Vagina (tissue), 2 donors: ENCODE measurements around the gene ZNF580. TPM values are rescaled to one million over a fixed set of nuclear protein-coding genes. Genes with fewer than 3 reads are reported as not detected.
A peak's percentile ranks its signal among the peaks of the same experiment; 100 is the strongest.

Source experiments
- DNase-seq, 2 donors: peaks; one replicate each; pipeline ENCODE4 v3.0.0-alpha.2; 2017; ENCODE audit errors: extremely low spot score in 2 of 2
- H3K27ac ChIP-seq: fragments of 200-600 bp; sonication (generic); one replicate; pipeline ENCODE4 v1.5.1; 2019
- H3K27me3 ChIP-seq: fragments of 200-600 bp; sonication (generic); one replicate; pipeline ENCODE4 v1.5.1; 2019
- H3K36me3 ChIP-seq, 2 donors: fragments of 200-600 bp; sonication (generic); one replicate each; pipeline ENCODE4 v1.5.1; 2017 to 2019
- H3K4me1 ChIP-seq: fragments of 200-600 bp; sonication (generic); one replicate; pipeline ENCODE4 v1.5.1; 2019
- H3K4me3 ChIP-seq, 2 donors: fragments of 200-600 bp; sonication (generic); 1 replicate in 1 of 2; 2 replicates in 1 of 2; pipeline ENCODE4 v1.5.1; 2016 to 2019
- H3K9me3 ChIP-seq: fragments of 200-600 bp; sonication (generic); one replicate; pipeline ENCODE4 v1.5.1; 2019
- CTCF ChIP-seq, 3 experiments: fragments of 450-650 bp in 2 of 3; fragments of 200-600 bp in 1 of 3; sonication (generic) in 1 of 3; IDR thresholded peaks; one replicate each; pipeline ENCODE4 v1.5.1; 2017 to 2019; ENCODE audit warnings: antibody characterized with exemption in 3 of 3, mild to moderate bottlenecking in 2 of 3, moderate library complexity in 2 of 3
- POLR2A ChIP-seq, 2 donors: fragments of 450-650 bp; IDR thresholded peaks; one replicate each; pipeline ENCODE4 v1.6.1; 2017; ENCODE audit warnings: antibody characterized with exemption in 2 of 2, mild to moderate bottlenecking in 2 of 2, moderate library complexity in 2 of 2
- POLR2AphosphoS5 ChIP-seq, 2 donors: sonication (generic); formaldehyde crosslinking; IDR thresholded peaks; one replicate each; pipeline ENCODE4 v1.9.0; 2017; ENCODE audit warnings: antibody characterized with exemption in 2 of 2, mild to moderate bottlenecking in 2 of 2, low read depth in 1 of 2; ENCODE audit not compliant: insufficient read depth in 1 of 2
- intact Hi-C: fragments of 100-400 bp; cut with DNase I; formaldehyde crosslinking; loops from one replicate; pipeline ENCODE4 v1.15.1; 2023
- total RNA-seq: library from RNA; depleted of rRNA; stranded (reverse); fragments of >200 nt; gene quantifications from one replicate; pipeline ENCODE4 v1.2.3, GENCODE V29; 2016

ZNF580 gene
- total RNA-seq, 1 donor from 2014 or later = 30.9 TPM

- intact Hi-C loops = no loop called here
- H3K4me1 ChIP-seq = peaks cover 39% of the 10 kb centered on the region
Observed at GRCh38 chr19:55649268-55650125, 8.7 kb downstream of the ZNF580 start.

GRCh38 chr19:55650126-55650557 lies 9.3 kb downstream of the ZNF580 start:
- intact Hi-C loops = no loop called here
- no peak for DNase-seq

More at GRCh38 chr19:55649268-55650125, 8.7 kb downstream of the ZNF580 start:
- no peaks in the 10 kb centered on the region for H3K27me3 ChIP-seq
- no peak overlapping the region for H3K27ac ChIP-seq
- H3K4me3 ChIP-seq = peak overlapping the region; percentile 74 to 94
- H3K9me3 ChIP-seq = no peaks in the 10 kb centered on the region
- no peak for DNase-seq
- no peak for TF ChIP-seq CTCF (IDR thresholded peaks at IDR 0.05)
- peaks cover 0 to 11% of the 10 kb centered on the region in 2 donors for H3K36me3 ChIP-seq

DNA sequence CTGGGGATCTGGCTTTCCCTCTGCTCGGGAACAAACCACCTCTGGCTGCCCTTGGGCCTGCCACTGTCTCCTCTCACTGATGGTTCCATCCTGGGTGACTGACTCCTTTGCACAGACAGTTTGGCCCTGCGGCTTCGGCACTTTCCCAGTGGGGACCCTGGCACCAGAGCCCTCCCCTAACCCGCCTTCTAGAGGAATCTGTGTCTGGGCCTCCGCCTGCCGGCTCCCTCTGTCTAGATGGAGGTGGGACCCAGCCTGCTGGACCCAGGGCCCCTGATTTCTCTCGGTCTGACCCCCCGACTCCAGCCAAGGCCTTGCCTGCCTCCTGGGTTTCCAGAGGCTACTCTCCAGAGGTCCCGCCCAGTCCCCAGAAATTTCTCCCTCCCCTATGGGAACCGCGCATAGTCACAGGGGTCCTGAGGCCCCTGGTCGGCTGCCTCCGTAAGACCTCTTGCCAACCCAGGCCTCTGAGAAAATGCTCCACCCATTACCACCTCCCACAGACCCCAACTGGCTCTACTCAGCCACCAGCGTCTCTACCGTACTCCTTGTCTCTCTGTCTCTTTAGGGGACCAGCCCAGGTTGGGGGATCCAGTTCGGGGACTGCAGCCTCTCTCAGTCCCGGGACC lies 9.9 kb downstream of the ZNF580 start:
- no peak overlapping the region for H3K4me3 ChIP-seq
- TF ChIP-seq POLR2A (IDR thresholded peaks at IDR 0.05) = no peak
- TF ChIP-seq POLR2AphosphoS5 (IDR thresholded peaks at IDR 0.05; ENCODE audit: insufficient read depth in 1 of 2, low read depth in 1 of 2) = no peak
- no peak for TF ChIP-seq CTCF (IDR thresholded peaks at IDR 0.05)
- intact Hi-C loops = no loop called here
- H3K9me3 ChIP-seq = no peaks in the 10 kb centered on the region
- no peak overlapping the region for H3K27ac ChIP-seq
- peaks cover 35% of the 10 kb centered on the region for H3K4me1 ChIP-seq
- peaks cover 0 to 1% of the 10 kb centered on the region in 2 donors for H3K36me3 ChIP-seq
- DNase-seq = no peak
- no peaks in the 10 kb centered on the region for H3K27me3 ChIP-seq

More at GRCh38 chr19:55650126-55650557, 9.3 kb downstream of the ZNF580 start:
- H3K4me3 ChIP-seq = no peak overlapping the region
- no peak for TF ChIP-seq POLR2AphosphoS5 (IDR thresholded peaks at IDR 0.05; ENCODE audit: insufficient read depth in 1 of 2, low read depth in 1 of 2)
- no peak for TF ChIP-seq POLR2A (IDR thresholded peaks at IDR 0.05)
- no peak for TF ChIP-seq CTCF (IDR thresholded peaks at IDR 0.05)
- no peak overlapping the region for H3K27ac ChIP-seq
- peaks cover 32% of the 10 kb centered on the region for H3K4me1 ChIP-seq
- peaks cover 0 to 7% of the 10 kb centered on the region in 2 donors for H3K36me3 ChIP-seq
- no peaks in the 10 kb centered on the region for H3K9me3 ChIP-seq
- no peaks in the 10 kb centered on the region for H3K27me3 ChIP-seq

DNA sequence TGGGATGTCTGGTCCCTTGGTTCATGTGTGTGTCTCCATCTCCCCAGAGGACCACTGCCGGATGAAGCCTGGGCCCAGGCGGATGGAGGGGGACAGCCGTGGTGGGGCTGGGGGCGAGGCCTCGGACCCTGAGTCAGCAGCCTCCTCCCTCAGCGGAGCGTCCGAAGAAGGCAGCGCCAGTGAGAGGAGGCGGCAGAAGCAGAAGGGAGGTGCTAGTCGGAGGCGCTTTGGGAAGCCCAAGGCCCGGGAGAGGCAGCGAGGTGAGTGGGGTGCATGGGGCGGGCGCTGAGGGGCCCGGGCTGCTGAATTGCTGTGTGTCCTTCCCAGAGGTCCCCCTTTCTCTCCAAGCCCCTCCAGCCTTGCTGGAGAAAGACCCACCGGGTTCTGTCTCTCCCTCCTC lies 10.4 kb downstream of the ZNF580 start:
- DNase-seq = no peak
- H3K4me1 ChIP-seq = peaks cover 40% of the 10 kb centered on the region
- TF ChIP-seq CTCF (IDR thresholded peaks at IDR 0.05) (no peak), POLR2A (IDR thresholded peaks at IDR 0.05) (no peak), POLR2AphosphoS5 (IDR thresholded peaks at IDR 0.05; ENCODE audit: insufficient read depth in 1 of 2, low read depth in 1 of 2) (no peak)

More for the DNA sequence above, 10.4 kb downstream of the ZNF580 start:
- intact Hi-C loops = no loop called here
- H3K36me3 ChIP-seq = no peaks in the 10 kb centered on the region
- no peaks in the 10 kb centered on the region for H3K27me3 ChIP-seq
- H3K9me3 ChIP-seq = no peaks in the 10 kb centered on the region
- H3K4me3 ChIP-seq = no peak overlapping the region
- H3K27ac ChIP-seq = no peak overlapping the region
